Cardiac fibroblast (primary cell): ENCODE measurements around the gene KAZN.

Source experiments
- DNase-seq, 2 donors: peaks; one replicate each; pipeline versions ENCODE4 v3.0.0 to v3.0.0-alpha.2; 2010; ENCODE audit warnings: low read depth in 2 of 2
- H3K4me3 ChIP-seq, 2 donors: replicated peaks in 1 of 2; 1 replicate in 1 of 2; 2 replicates in 1 of 2; pipeline ENCODE4 v1.5.1; 2011; ENCODE audit warnings: low read depth in 2 of 2, low read length in 2 of 2, mild to moderate bottlenecking in 2 of 2, moderate library complexity in 1 of 2
- CTCF ChIP-seq: IDR thresholded peaks from one replicate; pipeline ENCODE4 v1.5.1; 2011; ENCODE audit warnings: low read depth, mild to moderate bottlenecking, low read length, inconsistent platforms

The KAZN gene

DNA sequence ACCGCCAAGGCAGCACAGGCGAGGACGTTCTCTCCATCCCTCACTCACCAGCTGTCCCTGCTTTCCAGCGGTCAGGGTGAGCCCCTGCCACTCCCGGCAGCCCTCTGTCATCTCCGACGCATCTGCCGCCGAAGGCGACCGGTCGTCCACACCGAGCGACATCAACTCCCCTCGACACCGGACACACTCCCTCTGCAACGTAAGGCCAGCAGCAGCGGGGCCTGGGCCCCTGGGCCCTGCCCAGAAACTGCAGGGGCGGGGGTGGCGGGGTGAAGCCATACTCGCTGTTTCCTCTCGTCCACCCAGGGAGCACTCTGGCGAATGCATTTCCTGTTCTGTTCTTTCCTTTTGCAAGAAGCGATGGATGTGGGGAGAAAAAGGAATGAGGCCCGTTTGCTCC, 461.6 kb downstream of the KAZN start:
- no peak for TF ChIP-seq CTCF
- no peak for DNase-seq
- no peak overlapping the region for H3K4me3 ChIP-seq

DNA sequence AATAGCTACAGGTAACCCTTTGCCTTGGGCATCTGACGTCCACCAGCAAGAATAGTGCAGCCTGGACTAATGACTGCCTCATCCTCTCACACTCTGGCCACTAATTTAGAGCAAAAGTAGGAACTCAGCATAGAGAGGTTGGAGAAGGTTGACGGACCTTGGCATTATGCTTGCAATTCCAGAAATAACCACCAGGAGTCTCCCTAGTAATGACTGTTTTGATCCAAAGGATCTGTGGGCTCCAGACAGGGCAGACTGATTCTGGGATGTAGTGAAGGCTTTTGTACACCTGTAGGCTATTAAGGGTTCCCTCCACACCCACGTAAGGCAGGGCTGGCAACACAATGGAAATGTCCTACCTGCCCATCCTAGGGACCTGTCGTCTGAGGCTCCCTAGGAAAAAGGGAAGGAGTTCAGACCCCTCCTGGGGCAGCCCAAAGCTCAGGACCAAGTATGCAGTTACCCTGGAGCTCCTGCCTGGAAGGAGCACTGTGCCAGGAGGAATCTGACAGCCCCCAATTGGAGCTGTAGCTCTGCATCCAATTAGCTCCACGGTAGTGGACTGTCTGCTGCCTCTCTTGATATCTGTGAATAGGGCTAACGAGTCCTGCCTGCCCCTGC, 464.1 kb downstream of the KAZN start:
- no peak overlapping the region for H3K4me3 ChIP-seq
- peak in 1 of 2 donors; percentile 6 for DNase-seq
- TF ChIP-seq CTCF, result peak; percentile 43

DNA sequence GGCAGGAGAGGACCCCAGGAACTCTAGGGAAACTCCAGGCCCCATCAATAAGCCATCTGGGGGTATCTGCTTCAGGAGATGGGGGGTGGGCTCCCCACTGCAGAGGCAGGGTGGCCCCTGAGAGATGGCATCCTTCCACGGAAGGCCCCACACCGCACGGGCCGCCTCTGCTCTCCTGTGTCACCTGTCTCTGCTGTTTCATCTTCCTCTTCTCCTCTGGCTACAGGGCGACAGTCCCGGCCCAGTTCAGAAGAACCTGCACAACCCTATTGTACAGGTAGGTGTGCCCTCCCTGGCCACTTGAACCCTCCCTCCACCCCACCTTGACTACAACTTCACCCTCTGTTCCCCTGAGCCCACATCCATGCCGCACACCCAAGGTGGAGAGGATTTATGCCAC, 464.9 kb downstream of the KAZN start:
- no peak overlapping the region for H3K4me3 ChIP-seq
- TF ChIP-seq CTCF, result no peak
- DNase-seq, result no peak

GRCh38 chr1:15063783-15064182, 465.3 kb downstream of the KAZN start:
- no peak overlapping the region for H3K4me3 ChIP-seq
- TF ChIP-seq CTCF, result no peak
- no peak for DNase-seq

GRCh38 chr1:15064217-15064929, 465.9 kb downstream of the KAZN start:
- TF ChIP-seq CTCF, result no peak
- DNase-seq, result no peak
- H3K4me3 ChIP-seq, result no peak overlapping the region

DNA sequence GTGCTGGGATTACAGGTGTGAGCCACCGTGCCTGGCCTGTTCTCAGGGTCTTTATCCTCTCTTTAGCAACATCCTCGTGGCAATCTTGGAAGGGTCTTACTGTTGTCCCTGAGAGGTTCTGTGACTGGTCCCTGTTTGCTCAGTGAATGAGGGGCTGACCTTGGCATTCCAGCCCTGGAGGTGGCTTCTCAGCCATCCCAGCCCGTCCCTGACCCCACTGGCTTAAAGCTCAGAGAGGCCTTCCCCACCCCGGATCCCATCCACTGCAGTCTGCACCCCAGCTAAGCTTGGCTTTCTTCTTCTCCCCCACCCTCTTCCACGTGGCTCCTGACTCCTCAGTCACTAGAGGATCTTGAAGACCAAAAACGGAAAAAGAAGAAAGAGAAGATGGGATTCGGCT, 466.8 kb downstream of the KAZN start:
- no peak for TF ChIP-seq CTCF
- no peak overlapping the region for H3K4me3 ChIP-seq
- DNase-seq, result no peak

DNA sequence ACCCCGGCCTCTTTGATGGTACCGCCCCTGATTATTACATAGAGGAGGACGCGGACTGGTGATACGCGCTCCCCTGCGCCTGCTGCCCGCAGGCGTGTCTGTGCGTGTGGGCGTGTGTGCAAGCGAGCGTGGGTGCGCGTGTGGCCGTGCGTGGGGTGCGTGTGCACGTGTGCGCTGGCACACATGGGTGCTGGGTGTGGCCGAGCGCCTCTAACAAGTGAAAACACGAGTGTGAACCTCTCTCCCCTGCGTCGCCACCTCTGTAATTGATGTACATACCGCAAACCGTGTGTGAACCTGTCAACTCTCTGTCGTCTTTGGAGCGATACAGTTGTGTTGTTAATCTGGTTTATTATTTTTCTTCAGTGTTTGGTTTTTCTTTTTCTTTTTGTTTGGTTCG, 467.3 kb downstream of the KAZN start:
- no peak for TF ChIP-seq CTCF

More for the DNA sequence above, 467.3 kb downstream of the KAZN start:
- DNase-seq, result no peak
- H3K4me3 ChIP-seq, result no peak overlapping the region
